Endothelial cell of umbilical vein (primary cell): ENCODE results near the gene CASK. TPM values are rescaled to one million over a fixed set of nuclear protein-coding genes. Genes with fewer than 3 reads are reported as not detected.

ENCODE experiments used
- BruUV-seq: library from RNA; stranded (reverse); fragments of 400-500 nt; replicated peaks from 2 replicates; lab custom pipeline; 2021; lab: Mats Ljungman, UMichigan
- CTCF ChIA-PET: fragments of 300-600, 350-600 bp; sonication (Branson Sonifier 250); formaldehyde crosslinking; loops from one replicate; lab custom pipeline; 2021; ENCODE audit warnings: antibody characterized with exemption, inconsistent platforms; lab: Charles Lee
- POLR2A ChIA-PET: fragments of 300-600, 350-600 bp; sonication (Branson Sonifier 250); formaldehyde crosslinking; loops from one replicate; lab custom pipeline; 2021; ENCODE audit warnings: antibody characterized with exemption, inconsistent platforms; lab: Charles Lee
- DNase-seq: peaks from one replicate; pipeline ENCODE4 v3.0.0-alpha.2; 2011; ENCODE audit warnings: low read depth, low spot score
- FAIRE-seq: peaks from 2 replicates; lab custom pipeline; 2011; peaks lifted over from hg19 to GRCh38; lab: Jason Lieb, UNC
- H2AFZ ChIP-seq: 2 replicates; pipeline ENCODE4 v1.6.0; 2012; ENCODE audit warnings: low read depth, low read length, control low read depth, inconsistent platforms
- H3K27ac ChIP-seq: 2 replicates; pipeline ENCODE4 v1.5.1; 2011; ENCODE audit warnings: low read depth, mild to moderate bottlenecking, control low read depth, low read length, moderate library complexity; ENCODE audit not compliant: insufficient read depth
- H3K27me3 ChIP-seq, 2 experiments: 2 replicates each; pipeline versions ENCODE4 v1.6.0 to v1.6.1; 2011; ENCODE audit warnings: low read length in 2 of 2, mixed read lengths in 1 of 2; ENCODE audit not compliant: control insufficient read depth in 2 of 2, insufficient read depth in 2 of 2
- H3K36me3 ChIP-seq, 2 experiments: 2 replicates in 1 of 2; 3 replicates in 1 of 2; pipeline ENCODE4 v1.5.1; 2011; ENCODE audit warnings: low read length in 2 of 2, mild to moderate bottlenecking in 1 of 2, moderate library complexity in 1 of 2; ENCODE audit not compliant: control insufficient read depth in 2 of 2, insufficient read depth in 2 of 2; ENCODE audit errors: extremely low read depth in 1 of 2
- H3K4me1 ChIP-seq: 3 replicates; pipeline ENCODE4 v1.5.1; 2011; ENCODE audit warnings: mild to moderate bottlenecking, low read length; ENCODE audit not compliant: control insufficient read depth, insufficient read depth; ENCODE audit errors: extremely low read depth
- H3K4me2 ChIP-seq: 2 replicates; pipeline ENCODE4 v1.6.1; 2011; ENCODE audit warnings: low read length, control low read depth, mixed read lengths; ENCODE audit not compliant: insufficient read depth
- H3K4me3 ChIP-seq, 3 experiments: fragments of 200-600 bp in 1 of 3; sonication (generic), shearing (Covaris generic) in 1 of 3; replicated peaks in 1 of 3; 2 replicates each; pipeline ENCODE4 v1.5.1; 2011 to 2016; ENCODE audit warnings: control low read depth in 3 of 3, low read length in 3 of 3, mild to moderate bottlenecking in 2 of 3, inconsistent platforms in 1 of 3, low read depth in 1 of 3, moderate library complexity in 1 of 3; ENCODE audit not compliant: insufficient read depth in 1 of 3
- H3K79me2 ChIP-seq: 2 replicates; pipeline ENCODE4 v1.6.0; 2012; ENCODE audit warnings: low read length, inconsistent platforms; ENCODE audit not compliant: control insufficient read depth, insufficient read depth
- H3K9ac ChIP-seq: replicated peaks from 2 replicates; pipeline ENCODE3; 2011; ENCODE audit warnings: low read length, control low read depth; ENCODE audit not compliant: insufficient read depth; ENCODE audit errors: extremely low read depth
- H3K9me1 ChIP-seq: replicated peaks from 3 replicates; pipeline ENCODE4 v1.6.0; 2011; ENCODE audit warnings: mild to moderate bottlenecking, low read length; ENCODE audit not compliant: control insufficient read depth, insufficient read depth; ENCODE audit errors: extremely low read depth
- H3K9me3 ChIP-seq: replicated peaks from 2 replicates; pipeline ENCODE4 v1.5.1; 2012; ENCODE audit warnings: low read length, inconsistent platforms; ENCODE audit not compliant: control insufficient read depth, insufficient read depth
- H4K20me1 ChIP-seq: replicated peaks from 2 replicates; pipeline ENCODE3; 2011; ENCODE audit warnings: mild to moderate bottlenecking, low read length; ENCODE audit not compliant: control insufficient read depth, insufficient read depth; ENCODE audit errors: extremely low read depth
- CTCF ChIP-seq, 2 donors: IDR thresholded peaks; 1 replicate in 1 of 2; 2 replicates in 1 of 2; pipeline ENCODE4 v1.5.1; 2011; ENCODE audit warnings: low read length in 2 of 2, mild to moderate bottlenecking in 2 of 2, moderate library complexity in 2 of 2, control low read depth in 1 of 2, inconsistent platforms in 1 of 2, low read depth in 1 of 2; ENCODE audit not compliant: insufficient read depth in 1 of 2; ENCODE audit errors: extremely low read depth in 1 of 2
- EZH2 ChIP-seq: IDR thresholded peaks from 2 replicates; pipeline ENCODE4 v1.6.1; 2012; ENCODE audit warnings: borderline replicate concordance, low read depth, mild to moderate bottlenecking, moderate library complexity, low read length, inconsistent platforms; ENCODE audit not compliant: severe bottlenecking
- FOS ChIP-seq: IDR thresholded peaks from 2 replicates; pipeline ENCODE4 v1.6.1; 2011; ENCODE audit warnings: mild to moderate bottlenecking, low read length, moderate library complexity, borderline replicate concordance; ENCODE audit not compliant: insufficient read depth
- JUN ChIP-seq: IDR thresholded peaks from 2 replicates; pipeline ENCODE4 v1.6.1; 2011; ENCODE audit warnings: borderline replicate concordance, low read depth; ENCODE audit not compliant: insufficient read length, insufficient read depth
- MAX ChIP-seq: IDR thresholded peaks from 2 replicates; pipeline ENCODE4 v1.6.1; 2011; ENCODE audit not compliant: insufficient read depth, insufficient read length
- MYC ChIP-seq: IDR thresholded peaks from one replicate; pipeline ENCODE4 v1.6.1; 2011; ENCODE audit warnings: mild to moderate bottlenecking, low read depth, low read length
- dilution Hi-C: fragments of 300-500 bp; cut with MboI; formaldehyde crosslinking; loops from one replicate; pipeline ENCODE4 v1.15.0; 2019; ENCODE audit warnings: low sequenced_read_pairs; ENCODE audit not compliant: extremely low pct_ligation_motif_present
- intact Hi-C: fragments of 100-400 bp; cut with micrococcal nuclease; formaldehyde crosslinking; loops from one replicate; pipeline ENCODE4 v1.10.0; 2022
- polyA plus RNA-seq, 4 experiments: library from polyadenylated mRNA; depleted of rRNA in 3 of 4; stranded (reverse) in 3 of 4; unstranded in 1 of 4; fragments of >200 nt; gene quantifications; 2 replicates each; pipeline versions ENCODE4 v1.2.1 to v1.2.3, GENCODE V29; 2011 to 2012; ENCODE audit warnings: missing spikeins in 1 of 4
- total RNA-seq: library from RNA; stranded (reverse); gene quantifications from 2 replicates; pipeline ENCODE4 v1.2.3, GENCODE V29; 2021

Gene CASK
- total and polyA plus RNA-seq, 2 donors (not counting 3 experiments of a cell fraction or from before 2014, with no cell fraction given), result 6.4 to 30.4 TPM

- intact Hi-C loops (no loop called here), dilution Hi-C loops (no loop called here)
- BruUV-seq, result no TSS peak
- Histone ChIP-seq H3K36me3 (no peaks in the 10 kb centered on the region), H3K9me1 (no peaks in the 10 kb centered on the region), H3K4me1 (peaks cover 3% of the 10 kb centered on the region), H3K27ac (no peak overlapping the region), H3K4me3 (no peak overlapping the region), H3K9ac (no peak overlapping the region), H2AFZ (no peak overlapping the region), H3K79me2 (no peaks in the 10 kb centered on the region), H3K27me3 (no peaks in the 10 kb centered on the region), H4K20me1 (no peaks in the 10 kb centered on the region), H3K9me3 (no peaks in the 10 kb centered on the region), H3K4me2 (peak overlapping the region; percentile 17)
- FAIRE-seq (peak; percentile 67), DNase-seq (peak; percentile 18)
- CTCF ChIA-PET, result no interaction called here
- TF ChIP-seq FOS, result peak; percentile 55
- TF ChIP-seq EZH2, result no peak
- TF ChIP-seq MAX, result no peak
- no peak for TF ChIP-seq MYC
- peak; percentile 37 for TF ChIP-seq JUN
- no peak for TF ChIP-seq CTCF (IDR thresholded peaks at IDR 0.05; ENCODE audit: extremely low read depth in 1 of 2, insufficient read depth in 1 of 2, low read depth in 1 of 2, low read length in 2 of 2)
- POLR2A ChIA-PET, result no interaction called here
Measured at GRCh38 chrX:41889317-41890025, 33.9 kb downstream of the CASK start.
